DOHH2 (cell line): ENCODE measurements around the gene RIPPLY2.

Experiments used
- H3F3A ChIP-seq: fragments of 200-600 bp; sonication (generic), shearing (Covaris generic); 2 replicates; pipeline ENCODE4 v1.6.0; 2016; ENCODE audit warnings: antibody characterized with exemption, mild to moderate bottlenecking; ENCODE audit not compliant: control insufficient read depth, insufficient read depth
- H3K27ac ChIP-seq: fragments of 200-600 bp; sonication (generic); 2 replicates; pipeline ENCODE4 v1.5.1; 2014; ENCODE audit warnings: low read depth, mild to moderate bottlenecking, low read length, moderate library complexity
- H3K27me3 ChIP-seq: fragments of 200-600 bp; sonication (generic); 2 replicates; pipeline ENCODE4 v1.6.1; 2014; ENCODE audit warnings: mild to moderate bottlenecking, low read length, mixed read lengths; ENCODE audit not compliant: control insufficient read depth
- H3K36me3 ChIP-seq: fragments of 200-600 bp; sonication (generic); 2 replicates; pipeline ENCODE4 v1.6.1; 2014; ENCODE audit warnings: mild to moderate bottlenecking, low read length, moderate library complexity, mixed read lengths; ENCODE audit not compliant: control insufficient read depth
- H3K4me1 ChIP-seq: fragments of 200-600 bp; sonication (generic); 2 replicates; pipeline ENCODE4 v1.6.1; 2014; ENCODE audit warnings: mild to moderate bottlenecking, low read length, mixed read lengths; ENCODE audit not compliant: control insufficient read depth
- H3K4me2 ChIP-seq: fragments of 200-600 bp; sonication (generic); 2 replicates; pipeline ENCODE4 v1.6.0; 2014; ENCODE audit warnings: mild to moderate bottlenecking, low read length, moderate library complexity
- H3K4me3 ChIP-seq: fragments of 200-600 bp; sonication (generic); 2 replicates; pipeline ENCODE4 v1.5.1; 2014; ENCODE audit warnings: mild to moderate bottlenecking, low read length, mixed read lengths
- H3K79me2 ChIP-seq: fragments of 200-600 bp; sonication (generic); 2 replicates; pipeline ENCODE4 v1.6.1; 2014; ENCODE audit warnings: mild to moderate bottlenecking, low read length, mixed read lengths; ENCODE audit not compliant: control insufficient read depth
- H3K9me2 ChIP-seq: fragments of 200-600 bp; sonication (generic); replicated peaks from 2 replicates; pipeline ENCODE4 v1.6.1; 2014; ENCODE audit warnings: mild to moderate bottlenecking, low read length, mixed read lengths; ENCODE audit not compliant: control insufficient read depth
- H3K9me3 ChIP-seq: fragments of 200-600 bp; sonication (generic); 2 replicates; pipeline ENCODE4 v1.6.1; 2014; ENCODE audit warnings: antibody characterized with exemption, low read length, mixed read lengths; ENCODE audit not compliant: control insufficient read depth, insufficient read depth
- H4K20me1 ChIP-seq: fragments of 200-600 bp; sonication (generic); 2 replicates; pipeline ENCODE4 v1.6.0; 2014; ENCODE audit warnings: low read depth, mild to moderate bottlenecking, antibody characterized with exemption, low read length, moderate library complexity; ENCODE audit not compliant: control insufficient read depth, insufficient read depth
- CTCF ChIP-seq: fragments of 200-600 bp; sonication (generic); IDR thresholded peaks from one replicate; pipeline ENCODE4 v1.5.1; 2014; ENCODE audit warnings: antibody characterized with exemption, mild to moderate bottlenecking, low read depth, low read length; ENCODE audit not compliant: poor library complexity, severe bottlenecking
- EZH2phosphoT487 ChIP-seq: fragments of 200-600 bp; sonication (generic); IDR thresholded peaks from 2 replicates; pipeline ENCODE4 v1.6.1; 2017; ENCODE audit warnings: borderline replicate concordance, mild to moderate bottlenecking, antibody characterized with exemption, low read length, moderate library complexity, mixed read lengths

Gene RIPPLY2

DNA sequence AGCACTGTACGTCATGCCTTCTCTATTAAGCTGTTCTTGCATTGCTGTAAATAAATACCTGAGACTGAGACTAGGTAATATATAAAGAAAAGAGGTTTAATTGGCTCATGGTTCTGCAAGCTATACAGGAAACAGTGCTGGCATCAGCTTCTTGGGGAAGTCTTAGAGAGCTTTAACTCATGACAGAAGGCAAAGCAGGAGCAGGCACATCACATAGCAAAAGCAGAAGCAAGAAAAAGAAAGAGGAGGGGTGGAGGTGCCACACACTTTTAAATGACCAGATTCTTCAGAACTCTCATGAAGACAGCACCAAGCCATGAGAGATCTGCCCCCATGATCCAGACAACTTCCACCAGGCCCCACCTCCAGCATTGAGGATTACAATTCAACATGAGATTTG, 36.5 kb downstream of the RIPPLY2 start:
- no peak for TF ChIP-seq EZH2phosphoT487
- no peak for TF ChIP-seq CTCF
- H3K27ac ChIP-seq = no peak overlapping the region
- no peaks in the 10 kb centered on the region for H3K9me2 ChIP-seq
- H3K79me2 ChIP-seq = peaks cover 65% of the 10 kb centered on the region
- H3K4me3 ChIP-seq = no peak overlapping the region
- no peaks in the 10 kb centered on the region for H3K9me3 ChIP-seq
- H4K20me1 ChIP-seq = peaks cover 6% of the 10 kb centered on the region
- no peaks in the 10 kb centered on the region for H3K27me3 ChIP-seq
- H3K4me1 ChIP-seq = peaks cover under 1% of the 10 kb centered on the region; the same call in 1 of the 2 replicates
- peaks cover 10% of the 10 kb centered on the region for H3K36me3 ChIP-seq
- no peak overlapping the region for H3K4me2 ChIP-seq
- H3F3A ChIP-seq = no peaks in the 10 kb centered on the region

DNA sequence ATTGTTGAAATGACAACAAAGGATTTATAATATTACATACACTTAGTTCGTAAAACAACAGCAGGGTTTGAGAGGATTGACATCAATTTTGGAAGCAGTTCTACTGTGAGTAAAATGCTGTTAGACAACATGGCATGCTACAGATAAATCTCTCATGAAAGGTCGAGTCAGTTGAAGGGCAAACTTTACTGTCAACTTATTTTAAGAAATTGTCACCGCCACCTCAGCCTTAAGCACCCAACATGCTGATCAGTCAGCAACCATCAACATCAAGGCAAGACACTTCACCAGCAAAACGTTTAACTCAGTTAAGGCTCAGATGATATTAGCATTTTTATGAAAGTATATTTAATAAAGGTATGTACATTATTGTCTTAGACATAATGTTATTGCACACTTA, 37.4 kb downstream of the RIPPLY2 start:
- TF ChIP-seq CTCF (no peak), EZH2phosphoT487 (no peak)
- peaks cover under 1% of the 10 kb centered on the region for H4K20me1 ChIP-seq
- no peaks in the 10 kb centered on the region for H3K9me2 ChIP-seq
- no peaks in the 10 kb centered on the region for H3K4me1 ChIP-seq
- no peak overlapping the region for H3K27ac ChIP-seq
- no peaks in the 10 kb centered on the region for H3F3A ChIP-seq
- H3K27me3 ChIP-seq = no peaks in the 10 kb centered on the region
- no peak overlapping the region for H3K4me3 ChIP-seq
- peaks cover 58% of the 10 kb centered on the region for H3K79me2 ChIP-seq
- H3K9me3 ChIP-seq = no peaks in the 10 kb centered on the region
- H3K36me3 ChIP-seq = peaks cover 10% of the 10 kb centered on the region
- H3K4me2 ChIP-seq = no peak overlapping the region

DNA sequence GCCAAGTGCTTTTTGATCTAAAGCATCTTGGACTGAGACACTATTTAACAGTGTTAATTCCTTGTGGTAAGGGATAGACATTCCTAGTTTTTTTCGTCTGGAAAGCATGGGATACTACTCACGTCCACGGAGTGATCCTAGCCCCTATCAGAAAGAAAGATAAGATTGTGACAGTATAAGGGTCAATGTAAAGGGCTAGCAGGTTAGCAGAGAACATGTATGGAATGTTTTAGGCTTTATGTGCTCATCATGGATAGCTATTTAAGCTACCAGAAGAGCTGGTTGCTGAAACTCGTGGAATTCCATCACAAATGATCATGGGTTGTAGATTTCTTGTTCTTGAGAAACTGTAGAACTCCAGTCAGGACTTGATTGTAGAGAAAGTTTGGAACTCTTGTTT, 38.4 kb downstream of the RIPPLY2 start:
- H3F3A ChIP-seq = no peaks in the 10 kb centered on the region
- H3K36me3 ChIP-seq = peaks cover 18% of the 10 kb centered on the region
- H3K9me2 ChIP-seq = no peaks in the 10 kb centered on the region
- no peaks in the 10 kb centered on the region for H3K27me3 ChIP-seq
- H3K9me3 ChIP-seq = 0 out of 2 replicates have a peak, but pooled peaks cover 6% of the 10 kb centered on the region
- no peak overlapping the region for H3K4me2 ChIP-seq
- H3K4me3 ChIP-seq = no peak overlapping the region
- H3K27ac ChIP-seq = no peak overlapping the region
- H3K79me2 ChIP-seq = peaks cover 58% of the 10 kb centered on the region
- TF ChIP-seq CTCF (no peak), EZH2phosphoT487 (no peak)
- no peaks in the 10 kb centered on the region; the same call in 1 of the 2 replicates for H4K20me1 ChIP-seq
- H3K4me1 ChIP-seq = no peaks in the 10 kb centered on the region
